Keratinocyte (primary cell): ENCODE measurements around the gene CLCN1.

Source experiments
- CTCF ChIP-seq, 3 experiments: IDR thresholded peaks in 1 of 3; conservative IDR thresholded peaks in 1 of 3; optimal IDR thresholded peaks in 1 of 3; 2 replicates in 2 of 3; 3 replicates in 1 of 3; pipeline versions ENCODE3 to v1.5.1; 2011; ENCODE audit warnings: low read length in 3 of 3, mild to moderate bottlenecking in 3 of 3, moderate library complexity in 2 of 3, control low read depth in 1 of 3, inconsistent platforms in 1 of 3; ENCODE audit not compliant: insufficient read depth in 2 of 3; ENCODE audit errors: extremely low read depth in 1 of 3
- EZH2 ChIP-seq: IDR thresholded peaks from one replicate; pipeline ENCODE4 v1.6.1; 2012; ENCODE audit warnings: inconsistent platforms, mild to moderate bottlenecking, low read length, moderate library complexity

DNA sequence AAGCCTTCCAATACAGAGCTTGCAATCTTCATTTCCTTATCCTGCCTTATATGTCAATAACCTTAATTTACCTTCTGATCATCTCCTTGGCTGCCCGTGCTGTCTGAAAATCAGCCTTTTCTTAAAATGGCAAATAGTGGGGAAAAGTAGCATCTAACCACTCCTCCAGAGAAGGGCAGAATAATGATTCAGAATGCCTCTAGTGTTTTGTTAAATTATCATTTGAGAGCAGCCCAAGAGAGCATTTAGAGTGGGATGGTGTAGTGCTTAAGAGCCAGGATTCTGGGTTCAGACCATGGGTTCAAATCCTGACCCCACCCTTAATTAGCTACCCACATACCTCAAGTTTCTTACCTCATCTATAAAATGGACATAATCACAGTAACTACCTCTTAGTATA, 35.8 kb upstream of the CLCN1 start:
- TF ChIP-seq CTCF (optimal IDR thresholded peaks at IDR 0.05 in 1 of 3, IDR thresholded peaks at IDR 0.05 in 1 of 3, conservative IDR thresholded peaks at IDR 0.05 in 1 of 3; ENCODE audit: extremely low read depth in 1 of 3, insufficient read depth in 2 of 3, low read length in 3 of 3) (no peak), EZH2 (no peak)
